SU-DHL-6 (cell line): Measurements from ENCODE around the gene SIK2.

Experiments used
- H2AFZ ChIP-seq: fragments of 200-600 bp; sonication (generic); 2 replicates; pipeline ENCODE4 v1.6.1; 2014; ENCODE audit warnings: low read depth, mild to moderate bottlenecking, moderate library complexity, mixed read lengths, antibody characterized with exemption, low read length; ENCODE audit not compliant: severe bottlenecking
- H3F3A ChIP-seq: fragments of 200-600 bp; shearing (Covaris generic); 2 replicates; pipeline ENCODE4 v1.6.0; 2016; ENCODE audit warnings: antibody characterized with exemption, mild to moderate bottlenecking; ENCODE audit not compliant: insufficient read depth
- H3K27ac ChIP-seq: fragments of 200-600 bp; sonication (generic); 2 replicates; pipeline ENCODE4 v1.5.1; 2016; ENCODE audit warnings: low read depth, mild to moderate bottlenecking, low read length, moderate library complexity, mixed read lengths
- H3K27me3 ChIP-seq: fragments of 200-600 bp; sonication (generic), shearing (Covaris generic); 2 replicates; pipeline ENCODE4 v1.6.0; 2014; ENCODE audit warnings: mild to moderate bottlenecking, low read length
- H3K36me3 ChIP-seq: fragments of 200-600 bp; sonication (generic); 2 replicates; pipeline ENCODE4 v1.6.1; 2014; ENCODE audit warnings: mild to moderate bottlenecking, low read length, mixed read lengths
- H3K4me2 ChIP-seq: fragments of 300-600, 200-600 bp; shearing (Covaris generic), sonication (generic); 2 replicates; pipeline ENCODE4 v1.6.0; 2014; ENCODE audit warnings: low read length, low read depth, mild to moderate bottlenecking; ENCODE audit not compliant: poor library complexity, severe bottlenecking
- H3K4me3 ChIP-seq: fragments of 200-600 bp; sonication (generic); 2 replicates; pipeline ENCODE4 v1.5.1; 2014; ENCODE audit warnings: antibody characterized with exemption, low read length, mild to moderate bottlenecking, mixed read lengths; ENCODE audit not compliant: insufficient read depth, poor library complexity, severe bottlenecking
- H3K79me2 ChIP-seq: fragments of 200-600 bp; sonication (generic); 2 replicates; pipeline ENCODE4 v1.6.1; 2014; ENCODE audit warnings: mild to moderate bottlenecking, low read length, moderate library complexity; ENCODE audit not compliant: insufficient read depth
- H3K9ac ChIP-seq: fragments of 200-600 bp; sonication (generic); 2 replicates; pipeline ENCODE4 v1.7.0; 2014; ENCODE audit warnings: mild to moderate bottlenecking, low read length
- H3K9me2 ChIP-seq: fragments of 200-600 bp; sonication (generic); replicated peaks from 2 replicates; pipeline ENCODE4 v1.6.1; 2014; ENCODE audit warnings: low read length; ENCODE audit not compliant: insufficient read depth
- H3K9me3 ChIP-seq: fragments of 200-600 bp; sonication (generic); 2 replicates; pipeline ENCODE4 v1.6.1; 2014; ENCODE audit warnings: low read length, mixed read lengths; ENCODE audit not compliant: insufficient read depth
- H4K20me1 ChIP-seq: fragments of 200-600 bp; sonication (generic); 2 replicates; pipeline ENCODE4 v1.6.1; 2014; ENCODE audit warnings: low read depth, mild to moderate bottlenecking, antibody characterized with exemption, low read length, moderate library complexity, mixed read lengths
- EZH2phosphoT487 ChIP-seq: fragments of 200-600 bp; sonication (generic), shearing (Covaris generic); conservative IDR thresholded peaks from 2 replicates; pipeline ENCODE4 v1.6.1; 2018; ENCODE audit warnings: mild to moderate bottlenecking, antibody characterized with exemption, low read length, moderate library complexity, mixed read lengths
- TF ChIP-seq, protein P1 (sequence below): fragments of 200-600 bp; sonication (generic); IDR thresholded peaks from one replicate; pipeline ENCODE4 v1.5.1; 2017; ENCODE audit warnings: antibody characterized with exemption, mild to moderate bottlenecking, low read length, moderate library complexity; ENCODE audit not compliant: insufficient read depth, poor library complexity, severe bottlenecking

Gene SIK2

GRCh38 chr11:111693224-111693937, 91.1 kb downstream of the SIK2 start:
- H3F3A ChIP-seq, result no peaks in the 10 kb centered on the region
- H3K27me3 ChIP-seq, result no peaks in the 10 kb centered on the region
- H3K9me3 ChIP-seq, result no peaks in the 10 kb centered on the region
- no peak overlapping the region for H3K4me2 ChIP-seq
- H3K79me2 ChIP-seq, result no peaks in the 10 kb centered on the region
- H3K9ac ChIP-seq, result no peak overlapping the region
- TF ChIP-seq EZH2phosphoT487, result no peak
- TF ChIP-seq, protein P1, sequence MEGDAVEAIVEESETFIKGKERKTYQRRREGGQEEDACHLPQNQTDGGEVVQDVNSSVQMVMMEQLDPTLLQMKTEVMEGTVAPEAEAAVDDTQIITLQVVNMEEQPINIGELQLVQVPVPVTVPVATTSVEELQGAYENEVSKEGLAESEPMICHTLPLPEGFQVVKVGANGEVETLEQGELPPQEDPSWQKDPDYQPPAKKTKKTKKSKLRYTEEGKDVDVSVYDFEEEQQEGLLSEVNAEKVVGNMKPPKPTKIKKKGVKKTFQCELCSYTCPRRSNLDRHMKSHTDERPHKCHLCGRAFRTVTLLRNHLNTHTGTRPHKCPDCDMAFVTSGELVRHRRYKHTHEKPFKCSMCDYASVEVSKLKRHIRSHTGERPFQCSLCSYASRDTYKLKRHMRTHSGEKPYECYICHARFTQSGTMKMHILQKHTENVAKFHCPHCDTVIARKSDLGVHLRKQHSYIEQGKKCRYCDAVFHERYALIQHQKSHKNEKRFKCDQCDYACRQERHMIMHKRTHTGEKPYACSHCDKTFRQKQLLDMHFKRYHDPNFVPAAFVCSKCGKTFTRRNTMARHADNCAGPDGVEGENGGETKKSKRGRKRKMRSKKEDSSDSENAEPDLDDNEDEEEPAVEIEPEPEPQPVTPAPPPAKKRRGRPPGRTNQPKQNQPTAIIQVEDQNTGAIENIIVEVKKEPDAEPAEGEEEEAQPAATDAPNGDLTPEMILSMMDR, result no peak
- H3K9me2 ChIP-seq, result no peaks in the 10 kb centered on the region
- no peaks in the 10 kb centered on the region for H4K20me1 ChIP-seq
- H2AFZ ChIP-seq, result no peak overlapping the region
- H3K36me3 ChIP-seq, result peaks cover 4% of the 10 kb centered on the region; the same call in 1 of the 2 replicates
- H3K4me3 ChIP-seq, result no peak overlapping the region
- no peak overlapping the region for H3K27ac ChIP-seq

- H2AFZ ChIP-seq, result no peak overlapping the region
- H3K9me2 ChIP-seq, result no peaks in the 10 kb centered on the region
- H3K79me2 ChIP-seq, result no peaks in the 10 kb centered on the region
- no peaks in the 10 kb centered on the region for H3K36me3 ChIP-seq
- no peaks in the 10 kb centered on the region for H3K27me3 ChIP-seq
- H3K4me3 ChIP-seq, result no peak overlapping the region
- no peak overlapping the region for H3K27ac ChIP-seq
- no peak overlapping the region for H3K4me2 ChIP-seq
- no peaks in the 10 kb centered on the region for H3K9me3 ChIP-seq
- H3F3A ChIP-seq, result no peaks in the 10 kb centered on the region
- TF ChIP-seq, protein P1, result no peak
- no peak for TF ChIP-seq EZH2phosphoT487
- H3K9ac ChIP-seq, result no peak overlapping the region
- H4K20me1 ChIP-seq, result no peaks in the 10 kb centered on the region
Measured at GRCh38 chr11:111694851-111695250, 92.6 kb downstream of the SIK2 start.

- H2AFZ ChIP-seq, result no peak overlapping the region
- H3K9me2 ChIP-seq, result no peaks in the 10 kb centered on the region
- TF ChIP-seq, protein P1, result no peak
- no peak for TF ChIP-seq EZH2phosphoT487
- no peaks in the 10 kb centered on the region for H3F3A ChIP-seq
- no peaks in the 10 kb centered on the region for H3K9me3 ChIP-seq
- no peaks in the 10 kb centered on the region for H4K20me1 ChIP-seq
- H3K36me3 ChIP-seq, result no peaks in the 10 kb centered on the region
- H3K9ac ChIP-seq, result no peak overlapping the region
- no peak overlapping the region for H3K4me2 ChIP-seq
- H3K79me2 ChIP-seq, result no peaks in the 10 kb centered on the region
- H3K4me3 ChIP-seq, result no peak overlapping the region
- H3K27me3 ChIP-seq, result no peaks in the 10 kb centered on the region
- H3K27ac ChIP-seq, result no peak overlapping the region
Measured at GRCh38 chr11:111696556-111696955, 94.3 kb downstream of the SIK2 start.
